GM18858 (cell line): Measurements from ENCODE around the gene POLR3B.

Experiments used
- ATAC-seq: cut with Tn5 transposase; IDR thresholded peaks from one replicate; pipeline ENCODE4 v1.9.1; 2021; ENCODE audit not compliant: unreplicated experiment

POLR3B gene

DNA sequence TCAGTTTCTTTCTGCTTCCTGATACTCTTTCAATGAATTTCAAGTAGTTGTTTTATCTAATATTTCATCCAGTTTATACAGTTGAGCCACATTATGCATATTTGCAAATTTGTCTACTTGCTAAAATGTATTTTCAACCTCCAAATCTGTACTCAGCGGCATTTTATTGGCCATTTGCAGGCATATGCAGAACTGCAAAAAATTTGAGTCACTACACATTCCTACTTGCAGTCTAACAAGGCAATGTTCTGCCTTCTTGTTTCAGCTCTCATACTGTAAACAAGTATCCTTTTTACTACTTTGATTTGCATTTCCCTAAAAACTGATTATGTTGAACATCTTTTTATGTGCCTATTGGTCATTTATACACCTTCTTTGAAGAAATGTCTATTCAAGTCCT lies 55.0 kb downstream of the POLR3B start:
- ATAC-seq, result no peak

DNA sequence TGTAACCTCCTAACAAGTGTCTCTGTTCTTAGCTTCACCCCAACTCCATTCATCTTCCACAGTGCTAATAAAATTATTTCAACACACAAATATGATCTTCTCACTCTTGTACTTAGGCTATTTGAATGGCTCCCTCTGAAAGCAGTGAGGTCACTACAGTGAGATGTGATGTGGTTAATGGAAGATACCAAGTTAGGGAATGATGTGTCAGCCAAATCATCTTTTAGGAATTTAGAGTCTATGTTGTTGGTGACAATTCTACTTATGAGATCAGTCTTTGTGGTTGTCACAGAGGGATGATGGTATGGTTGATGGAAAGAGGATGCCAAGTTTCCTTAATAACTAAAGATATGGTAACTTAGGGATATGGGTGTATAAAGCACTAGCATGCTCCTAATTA lies 57.6 kb downstream of the POLR3B start:
- ATAC-seq, result no peak

DNA sequence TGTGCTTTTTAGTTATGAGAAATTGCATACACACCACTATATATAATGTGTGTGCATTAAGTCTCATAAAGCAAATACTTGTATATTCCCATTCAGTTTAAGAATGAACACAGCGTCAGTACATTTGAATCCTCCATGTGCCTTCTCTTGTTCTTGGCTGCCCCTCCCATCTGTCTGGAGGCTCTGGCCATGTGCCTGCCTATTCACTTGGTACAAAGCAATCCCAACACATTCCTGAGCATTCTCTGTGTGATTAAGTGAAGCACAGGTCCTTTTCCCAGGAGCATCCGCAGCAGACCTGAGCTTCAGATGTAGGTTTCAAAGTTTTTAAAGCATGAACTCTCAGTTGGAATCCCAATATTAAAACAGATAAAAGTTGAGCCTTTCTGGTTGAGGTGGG lies 58.7 kb downstream of the POLR3B start:
- no peak for ATAC-seq

DNA sequence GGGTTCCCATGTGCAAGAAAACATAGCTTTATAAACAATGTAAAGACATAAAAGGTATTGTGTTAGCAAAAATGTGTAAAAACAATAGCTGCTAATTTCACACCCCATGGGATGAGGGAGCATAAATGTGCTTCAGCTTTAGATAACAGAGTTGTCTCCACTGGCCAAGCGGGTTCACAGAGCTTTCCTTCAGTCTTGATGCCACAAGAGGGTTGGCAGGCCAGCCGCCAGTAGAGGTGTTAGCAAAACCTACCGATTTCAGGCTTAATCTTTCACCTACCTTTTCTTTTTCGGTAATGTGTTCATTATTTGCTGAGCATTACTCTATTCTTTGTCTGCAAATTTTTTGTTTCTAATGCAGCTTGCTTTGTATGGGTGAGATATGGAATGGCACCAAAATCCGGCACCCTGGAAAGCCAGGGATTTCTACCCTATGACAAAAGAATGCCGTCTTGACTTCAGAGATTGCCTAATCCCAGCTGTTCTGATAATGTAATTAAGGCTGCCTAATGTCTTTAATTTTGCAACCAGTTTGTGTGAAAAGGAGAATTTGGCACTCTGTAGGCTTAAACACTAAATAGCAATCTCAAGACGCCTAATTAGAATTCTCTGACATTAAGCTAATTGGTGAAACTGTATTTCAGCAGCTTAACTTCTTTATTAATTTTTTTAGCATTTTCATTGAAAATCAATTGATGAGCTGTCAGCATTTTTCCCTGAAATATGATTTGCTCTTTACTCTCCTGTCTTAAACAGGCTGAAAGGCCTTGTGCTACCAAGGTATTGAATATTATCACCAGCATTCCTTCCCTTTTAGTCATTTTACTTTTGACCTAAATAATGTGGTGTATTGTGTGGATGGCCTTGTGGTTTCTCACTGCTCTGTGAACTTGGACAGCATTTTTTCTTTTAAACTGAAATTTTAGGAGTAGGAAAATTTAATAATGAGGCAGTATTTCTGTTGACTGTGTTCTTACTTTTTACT lies 60.7 kb downstream of the POLR3B start:
- no peak for ATAC-seq

DNA sequence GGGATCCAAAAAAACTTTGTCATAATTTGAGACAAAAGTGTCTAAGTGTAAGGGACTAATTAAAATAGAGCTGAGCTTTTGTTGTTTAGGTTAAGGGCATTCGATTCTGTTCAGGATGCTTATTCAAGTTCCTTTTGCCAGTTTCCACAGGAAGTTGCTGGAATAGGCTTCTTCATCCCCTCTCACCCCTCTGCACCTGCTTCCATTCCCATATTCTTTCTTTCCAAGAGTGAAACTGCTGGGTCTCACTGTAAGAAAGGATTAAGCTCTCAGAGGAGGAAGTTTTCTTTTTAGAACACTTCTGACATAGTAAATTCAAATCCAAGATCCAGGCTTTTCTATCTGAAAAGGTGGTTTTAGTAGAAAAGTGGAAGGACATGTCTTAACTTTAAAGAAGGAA lies 61.4 kb downstream of the POLR3B start:
- no peak for ATAC-seq

DNA sequence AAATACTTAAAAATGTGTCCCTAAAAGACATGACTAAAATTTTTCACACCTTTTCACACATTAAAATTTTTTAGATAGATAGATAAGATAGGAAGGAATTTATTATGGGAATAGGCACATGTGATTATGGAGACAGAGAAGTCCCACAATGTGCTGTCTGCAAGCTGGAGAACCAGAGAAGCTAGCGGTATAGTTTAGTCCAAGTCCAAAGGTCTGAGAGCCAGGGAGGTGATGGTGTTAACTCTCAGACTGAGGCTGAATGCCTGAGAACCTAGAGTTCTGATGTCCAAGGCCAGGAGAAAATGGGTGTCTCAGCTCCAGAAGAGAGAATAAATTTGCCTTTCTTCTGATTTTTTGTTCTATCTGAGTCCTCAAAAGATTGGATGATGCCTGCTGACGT lies 65.7 kb downstream of the POLR3B start:
- ATAC-seq, result no peak

DNA sequence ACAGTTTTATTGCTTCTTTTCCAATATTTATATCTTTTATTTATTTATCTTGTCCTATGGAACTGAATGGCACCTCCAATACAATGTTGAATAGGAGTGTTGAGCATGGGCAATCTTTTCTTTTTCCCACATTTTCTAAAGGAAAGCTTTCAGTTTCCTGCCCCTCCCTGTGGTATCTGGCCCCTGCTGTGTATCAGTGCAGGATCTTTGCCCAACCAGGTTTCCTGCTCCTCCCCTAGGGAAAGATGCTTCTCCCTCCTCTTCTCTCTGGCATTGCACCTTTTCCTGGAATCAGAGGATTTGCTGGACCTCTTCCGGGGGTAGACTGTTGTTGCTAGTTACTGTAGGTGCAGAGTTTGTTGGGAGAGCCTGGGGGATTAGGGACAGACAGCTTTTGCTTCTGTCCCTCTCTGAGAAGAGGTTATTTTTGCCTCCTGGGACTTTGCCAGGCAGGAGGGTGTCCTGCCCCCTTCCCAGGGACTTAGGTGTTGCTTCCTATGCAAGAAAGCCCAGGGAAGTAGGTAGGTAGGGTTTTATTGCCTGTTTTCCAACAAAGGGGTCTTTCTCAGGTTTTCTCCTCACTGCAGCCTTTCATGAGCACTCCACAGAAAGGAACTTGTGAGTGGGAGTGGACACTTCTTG lies 67.6 kb downstream of the POLR3B start:
- no peak for ATAC-seq

DNA sequence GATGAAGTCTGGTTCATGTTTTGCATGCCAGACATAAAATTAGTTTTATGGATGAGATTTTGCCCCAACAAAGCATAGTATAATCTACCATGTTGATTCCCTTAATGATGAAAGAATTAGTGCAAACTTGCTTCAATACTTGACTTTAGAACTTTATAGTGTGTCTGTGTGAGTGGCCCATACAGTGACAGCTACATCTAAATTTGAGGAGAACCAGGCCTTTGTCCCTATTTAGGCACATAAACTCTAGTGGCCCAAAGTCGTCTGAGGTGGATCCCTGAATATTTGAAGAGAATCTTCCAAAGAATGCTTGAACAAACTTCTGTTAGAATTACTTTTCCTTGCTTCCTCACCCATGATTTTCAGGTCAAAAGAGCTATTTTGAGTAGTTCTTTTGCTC lies 70.4 kb downstream of the POLR3B start:
- no peak for ATAC-seq

DNA sequence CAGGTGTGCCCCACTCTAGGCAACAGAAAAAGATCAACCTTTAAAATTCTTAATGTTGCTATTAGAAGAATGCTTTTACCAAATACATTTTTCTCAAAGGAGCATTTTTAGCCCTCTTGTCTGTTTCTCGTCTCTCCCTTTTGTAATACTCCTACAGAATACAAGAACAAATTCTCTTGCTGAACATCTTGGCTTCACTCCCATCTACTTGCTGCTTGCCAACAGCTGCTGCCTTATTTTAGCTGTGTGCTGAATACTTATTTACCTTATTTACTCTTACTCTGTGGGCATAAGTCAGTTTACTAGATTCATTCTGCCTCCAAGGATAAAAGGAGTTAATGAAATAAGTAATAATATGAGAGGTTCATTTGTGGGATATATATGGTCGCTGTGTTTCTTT lies 70.8 kb downstream of the POLR3B start:
- ATAC-seq, result no peak

DNA sequence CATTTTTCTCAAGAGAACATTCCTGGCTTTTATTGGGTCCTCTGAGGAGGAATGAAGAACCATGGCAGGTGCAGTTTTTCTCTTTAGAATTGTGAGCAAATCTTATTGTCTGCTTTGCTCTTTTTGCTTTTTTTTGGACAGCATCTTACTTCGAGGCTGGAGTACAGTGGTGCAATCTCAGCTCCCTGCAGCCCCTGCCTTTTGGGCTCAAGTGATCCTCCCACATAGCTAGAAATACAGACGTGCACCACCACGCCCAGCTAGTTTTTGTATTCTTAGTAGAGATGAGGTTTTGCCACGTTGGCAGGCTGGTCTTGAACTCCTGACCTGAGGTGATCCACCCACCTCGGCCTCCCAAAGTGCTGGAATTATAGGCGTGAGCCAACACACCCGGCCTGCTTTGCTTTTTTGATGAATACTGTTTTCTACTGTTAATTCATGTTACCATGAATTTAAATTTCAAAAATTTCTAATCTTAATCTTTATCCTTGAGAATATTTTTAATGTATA lies 71.5 kb downstream of the POLR3B start:
- no peak for ATAC-seq

DNA sequence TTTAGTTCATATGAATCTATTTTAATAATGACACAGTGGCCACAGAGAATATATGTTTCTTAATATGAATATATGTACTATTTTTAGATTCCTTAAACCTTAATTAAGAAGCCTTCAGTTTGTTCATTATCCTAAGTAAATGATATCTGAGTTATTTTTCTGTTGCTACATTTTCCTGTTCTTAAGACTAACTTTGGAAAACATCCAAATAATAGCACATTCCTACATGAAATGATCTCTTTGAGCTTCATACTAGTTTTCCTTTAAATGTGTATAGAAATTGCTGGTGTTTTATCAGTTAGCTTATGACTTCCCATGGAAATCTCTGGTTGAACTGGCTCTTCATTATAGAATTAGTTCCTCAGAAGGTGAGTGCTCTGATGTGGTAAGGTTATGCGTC lies 72.1 kb downstream of the POLR3B start:
- ATAC-seq, result no peak

DNA sequence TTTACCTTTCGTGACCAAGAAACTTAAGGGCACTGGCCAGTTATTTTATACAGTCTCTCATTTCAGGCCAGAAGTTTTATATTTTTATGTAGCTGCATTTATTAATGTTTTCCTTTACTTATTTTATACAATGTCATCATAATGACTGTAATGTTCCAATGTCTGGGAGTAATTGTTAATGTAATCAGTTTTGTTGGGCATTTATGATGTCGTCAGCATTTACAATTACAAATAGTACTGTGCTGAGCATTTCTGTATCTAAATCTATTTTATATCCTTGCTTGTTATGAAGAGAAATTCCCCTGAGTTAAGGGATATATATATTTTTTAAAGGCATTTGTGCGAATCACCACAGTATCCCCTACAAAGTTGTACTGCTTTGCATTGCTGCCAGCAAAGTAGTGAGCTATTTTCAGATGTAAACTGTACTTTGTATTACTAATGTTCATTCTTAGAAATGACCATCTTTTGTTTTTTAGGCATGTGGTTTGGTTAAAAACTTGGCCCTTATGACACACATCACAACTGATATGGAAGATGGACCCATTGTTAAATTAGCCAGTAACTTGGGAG lies 74.4 kb downstream of the POLR3B start:
- ATAC-seq, result no peak

DNA sequence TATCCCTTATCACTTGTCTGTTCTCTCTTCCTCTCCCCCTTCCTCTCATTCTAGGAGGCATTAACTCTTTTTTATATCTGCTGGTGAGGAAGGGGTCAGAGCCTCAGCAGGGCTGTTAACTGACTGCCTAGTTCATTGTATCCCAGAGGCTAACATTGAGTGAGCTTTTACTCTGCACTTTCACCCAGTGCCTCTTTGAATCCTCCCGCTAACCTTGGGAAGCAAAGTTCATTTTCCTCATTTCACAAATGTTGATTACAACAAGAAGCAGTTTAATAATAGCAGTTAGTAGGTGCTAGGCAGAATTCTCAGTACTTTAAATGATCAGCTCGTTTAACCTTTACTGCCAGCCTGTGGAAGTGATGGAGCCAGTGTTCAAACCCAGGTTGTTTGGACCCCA lies 75.5 kb downstream of the POLR3B start:
- no peak for ATAC-seq

DNA sequence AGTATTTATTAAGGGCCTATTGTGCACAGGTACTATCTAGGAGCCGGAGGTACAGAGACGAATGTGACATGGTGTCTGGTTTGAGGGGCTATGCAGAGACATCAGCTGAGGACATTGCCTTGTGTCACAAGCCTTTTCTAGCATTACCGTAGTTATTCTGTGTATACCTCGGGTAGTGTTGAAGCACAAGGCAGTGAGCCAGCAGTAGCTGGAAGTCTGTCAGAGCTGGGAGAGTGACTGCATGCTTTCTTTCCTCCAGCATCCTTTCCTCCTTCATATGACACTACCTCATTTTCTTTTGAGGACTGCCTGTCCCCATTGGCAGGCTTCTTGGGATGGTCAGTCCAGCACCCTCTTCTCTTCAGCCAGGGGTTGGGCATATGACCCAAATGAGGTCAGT lies 77.0 kb downstream of the POLR3B start:
- ATAC-seq, result no peak

DNA sequence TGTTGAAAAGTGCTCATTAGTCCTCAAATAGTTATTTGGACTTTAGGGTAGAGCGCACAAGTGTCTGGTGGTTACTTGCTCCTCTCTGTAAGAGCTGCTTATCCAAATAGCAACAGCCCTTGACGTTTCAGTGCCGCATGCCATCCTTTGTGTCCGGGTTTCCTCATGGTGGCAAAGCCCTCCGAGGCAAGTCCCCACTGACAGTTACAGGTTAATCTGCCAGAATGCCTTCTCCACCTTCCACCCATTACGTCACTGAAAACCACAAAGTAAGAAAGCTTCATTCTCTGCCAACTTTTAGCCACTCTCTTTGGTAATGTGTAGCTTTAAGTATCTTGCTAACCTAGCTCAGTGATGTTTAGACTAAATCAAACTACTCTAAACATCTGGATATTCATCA lies 78.6 kb downstream of the POLR3B start:
- no peak for ATAC-seq

DNA sequence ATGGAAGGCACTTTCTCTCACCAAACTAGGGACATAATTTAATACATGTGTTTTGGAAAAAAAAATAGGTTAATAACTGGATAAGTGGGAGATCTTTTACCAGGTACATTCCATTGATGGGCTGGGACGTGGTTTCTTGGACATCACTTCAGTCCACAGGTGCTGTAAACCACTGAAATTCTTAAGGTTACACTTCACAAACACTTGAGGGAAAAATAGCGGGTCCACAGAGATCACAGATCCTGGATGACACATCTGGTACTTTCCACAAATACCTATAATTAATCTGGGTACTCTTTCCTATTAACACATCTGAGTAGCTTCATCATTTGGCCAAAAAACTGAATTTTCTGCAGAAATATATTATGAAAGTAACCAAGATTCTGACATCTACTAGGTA lies 85.0 kb downstream of the POLR3B start:
- ATAC-seq, result no peak

DNA sequence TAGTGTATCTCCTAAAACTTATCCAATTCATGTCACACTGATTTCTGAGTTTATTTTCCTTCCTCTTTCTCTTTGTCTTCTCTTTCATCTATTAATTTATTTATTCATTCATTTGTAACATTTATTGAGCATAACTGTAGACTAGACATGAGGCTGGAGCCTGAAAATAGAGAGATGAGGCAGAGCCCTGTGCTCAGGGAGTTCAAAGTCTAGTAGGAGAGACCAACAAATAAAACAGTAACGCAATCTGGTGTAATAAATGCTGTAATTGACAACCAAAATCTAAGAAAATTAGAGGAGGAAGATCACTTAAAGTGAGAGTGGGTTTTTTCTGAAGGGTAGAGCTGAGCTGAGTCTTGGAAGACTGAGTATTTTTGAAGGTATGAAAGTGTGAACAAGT lies 87.5 kb downstream of the POLR3B start:
- ATAC-seq, result no peak

DNA sequence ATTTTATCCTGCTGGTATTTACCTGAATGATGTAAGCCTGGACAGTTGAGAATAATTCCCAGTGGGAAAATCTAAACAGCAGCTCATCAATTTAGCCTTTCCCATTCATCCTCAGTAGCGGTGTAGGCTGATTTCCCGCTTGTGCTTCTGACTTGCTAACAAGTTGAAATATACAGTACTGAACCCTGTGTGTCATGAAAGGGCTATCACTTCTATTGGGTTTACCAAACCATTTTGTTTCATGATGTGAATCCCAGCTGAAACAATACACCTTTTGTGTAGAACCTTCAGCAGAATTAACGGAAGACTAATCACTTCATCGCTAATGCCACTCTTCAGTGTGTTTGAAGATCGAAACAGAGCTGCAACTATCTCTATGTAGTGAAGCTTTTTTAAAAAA lies 88.4 kb downstream of the POLR3B start:
- no peak for ATAC-seq

DNA sequence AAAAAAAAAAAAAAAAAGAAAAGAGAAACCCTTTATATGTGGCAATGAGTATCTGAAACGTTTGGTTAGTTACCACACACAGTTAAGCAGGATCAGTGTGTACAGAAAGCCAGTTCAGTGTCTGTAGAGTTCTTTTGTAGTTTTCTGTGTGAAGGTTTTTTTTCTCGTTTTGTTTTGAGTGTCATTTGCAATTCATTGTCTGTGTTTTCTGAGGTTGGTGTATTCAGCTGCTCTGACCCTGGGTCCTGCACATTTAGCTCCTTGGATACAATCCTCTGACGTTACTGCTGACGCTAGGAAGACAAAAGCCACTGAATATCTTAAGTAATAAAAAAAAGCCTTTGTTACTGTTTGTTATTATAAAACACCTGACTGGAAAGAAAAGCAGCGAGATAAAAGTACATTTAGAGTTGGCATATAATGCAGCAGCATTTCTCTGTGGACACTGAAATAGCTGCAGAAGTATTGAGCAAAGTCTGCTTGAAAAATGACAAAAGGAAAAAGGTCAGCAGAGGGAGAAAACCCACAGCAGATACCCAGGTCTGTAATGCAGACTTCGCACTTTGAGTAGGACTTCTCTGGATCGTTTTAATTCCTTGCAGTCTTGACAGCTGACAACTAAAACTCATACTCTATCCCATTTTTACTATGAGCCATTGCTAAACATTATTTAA lies 89.0 kb downstream of the POLR3B start:
- no peak for ATAC-seq

DNA sequence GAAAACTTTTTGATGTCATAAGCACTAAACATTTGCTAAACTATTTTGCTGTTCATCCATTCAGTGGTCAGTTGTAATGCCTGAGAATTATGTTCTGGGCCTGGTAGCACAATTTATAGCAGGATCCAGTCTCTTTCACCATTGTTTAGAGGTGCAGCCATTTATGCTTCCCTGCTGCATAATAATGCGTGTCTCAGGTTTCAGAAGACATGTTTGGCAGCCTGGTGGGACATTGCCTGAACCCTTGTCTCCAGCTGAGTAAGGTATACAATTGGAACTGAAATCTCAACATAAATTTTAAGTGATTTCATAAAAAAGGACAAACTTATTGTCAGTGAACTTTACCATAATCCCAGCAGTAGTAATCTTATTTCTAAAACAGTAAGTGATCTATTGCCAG lies 94.8 kb downstream of the POLR3B start:
- no peak for ATAC-seq

DNA sequence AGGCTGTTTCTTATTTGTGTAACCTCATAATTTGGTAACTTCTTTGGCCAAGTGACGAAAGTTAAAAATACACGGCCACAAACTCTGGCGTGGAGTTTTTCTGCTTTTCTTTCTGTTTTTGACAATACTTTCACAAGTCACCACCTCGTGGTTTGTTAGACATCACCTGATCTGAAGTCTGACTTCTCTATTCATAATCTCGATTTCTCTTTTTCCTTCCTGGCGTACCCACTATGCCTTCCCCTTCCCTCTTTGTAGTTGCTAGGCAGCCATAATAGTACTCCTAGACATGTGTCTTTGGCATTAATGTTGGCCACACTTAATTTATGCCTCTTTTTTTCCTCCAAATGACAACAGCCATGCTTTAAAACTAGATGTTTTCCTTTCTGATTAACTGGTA lies 97.6 kb downstream of the POLR3B start:
- ATAC-seq, result no peak
